Measurements from ENCODE around the gene ENGASE. TPM values are rescaled to one million over a fixed set of nuclear protein-coding genes. Genes with fewer than 3 reads are reported as not detected.

The ENGASE gene
- total and polyA plus RNA-seq, 2 of the 4 experiments (the other 2 are of a cell fraction): 3.9 to 12.1 TPM

DNA sequence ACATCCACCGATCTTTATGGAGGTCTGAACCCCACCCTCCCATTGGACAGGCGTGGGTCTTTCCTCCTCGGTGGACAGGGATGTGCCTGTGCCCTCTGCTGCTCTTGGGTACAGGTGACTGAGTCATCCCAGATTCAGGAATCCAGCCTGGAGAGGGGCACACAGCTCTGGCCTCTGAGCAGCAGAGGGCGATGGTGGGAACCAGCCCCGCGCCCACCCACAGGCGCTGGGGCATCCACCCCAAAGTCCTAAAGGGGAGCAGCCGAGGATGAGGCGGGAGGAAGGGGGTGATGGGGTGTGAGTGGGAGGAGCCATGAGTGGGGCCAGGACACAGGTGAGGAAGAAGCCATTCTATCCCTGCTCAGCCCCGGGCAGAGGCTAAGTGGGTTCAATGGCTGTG is 35.0 kb downstream of the ENGASE start:
- intact Hi-C loops (cut with micrococcal nuclease): no loop called here
- Histone ChIP-seq H3K18ac (ENCODE audit: low read depth, low read length) (no peak overlapping the region), H3K9me3 (ENCODE audit: control insufficient read depth, insufficient read depth, low read length) (no peaks in the 10 kb centered on the region), H2BK120ac (ENCODE audit: low read depth, low read length) (no peak overlapping the region), H4K8ac (ENCODE audit: low read depth in 2 of 2, low read length in 2 of 2) (no peak overlapping the region), H3K36me3 (ENCODE audit: control insufficient read depth, insufficient read depth, low read length) (no peaks in the 10 kb centered on the region), H3K9me1 (ENCODE audit: insufficient read depth, low read length) (no peaks in the 10 kb centered on the region), H3K79me1 (ENCODE audit: low read depth in 1 of 2, low read length in 2 of 2) (no peaks in the 10 kb centered on the region), H3K56ac (ENCODE audit: extremely low read depth, insufficient read depth, low read length) (no peak overlapping the region), H2AK9ac (replicated peaks; ENCODE audit: low read depth, low read length, poor library complexity) (no peak overlapping the region), H2AFZ (replicated peaks; ENCODE audit: low read length, poor library complexity) (no peak overlapping the region), H3K4ac (ENCODE audit: low read depth, low read length) (no peak overlapping the region), H4K20me1 (ENCODE audit: insufficient read depth, low read length) (no peaks in the 10 kb centered on the region), H2AK5ac (ENCODE audit: low read depth, low read length) (no peak overlapping the region), H3K27me3 (ENCODE audit: control insufficient read depth, insufficient read depth, low read length) (peaks cover 43% of the 10 kb centered on the region), H3K27ac (ENCODE audit: insufficient read depth, low read length) (no peak overlapping the region), H3K4me2 (ENCODE audit: low read depth, low read length) (no peak overlapping the region), H2BK5ac (ENCODE audit: low read depth, low read length, poor library complexity, severe bottlenecking) (no peak overlapping the region), H3K4me1 (ENCODE audit: control insufficient read depth, insufficient read depth, low read length) (no peaks in the 10 kb centered on the region), H3K9ac (ENCODE audit: low read depth, low read length) (no peak overlapping the region), H4K5ac (ENCODE audit: low read depth, low read length) (no peak overlapping the region), H2BK15ac (ENCODE audit: low read depth, low read length) (no peak overlapping the region), H3K14ac (replicated peaks; ENCODE audit: low read depth, low read length) (no peak overlapping the region), H3K23ac (ENCODE audit: low read depth, low read length) (no peak overlapping the region), H4K91ac (ENCODE audit: insufficient read depth, low read depth, low read length) (no peak overlapping the region), H3K4me3 (ENCODE audit: insufficient read depth, low read depth, low read length) (no peak overlapping the region), H2BK20ac (ENCODE audit: low read depth, low read length) (no peak overlapping the region)
- in situ Hi-C loops (cut with MboI; ENCODE audit: low sequenced_read_pairs): no loop called here
- dilution Hi-C loops (cut with HindIII; ENCODE audit: low sequenced_read_pairs, unreplicated experiment): no loop called here
- 60% methylated on average over 1 of the region's 10 CpGs; no CpG with 5 or more reads in 1 of the 2 experiments for WGBS, 2 experiments (ENCODE audit: extremely low coverage in 2 of 2, insufficient read length in 1 of 2)
- ATAC-seq (ENCODE audit: low read depth) (no peak), DNase-seq (no peak)
- POLR2A ChIA-PET (ENCODE audit: unreplicated experiment): no interaction called here
- CTCF ChIA-PET: no interaction called here
- TF ChIP-seq FOS (IDR thresholded peaks at IDR 0.05; ENCODE audit: low read depth, low read length) (no peak), RFX5 (IDR thresholded peaks at IDR 0.05; ENCODE audit: low read depth, low read length) (no peak), RCOR1 (IDR thresholded peaks at IDR 0.05; ENCODE audit: insufficient replicate concordance, low read length) (no peak), CHD1 (IDR thresholded peaks at IDR 0.05; ENCODE audit: low read depth, low read length) (no peak), NFE2L2 (IDR thresholded peaks at IDR 0.05; ENCODE audit: low read depth, low read length) (no peak), POLR2A (IDR thresholded peaks at IDR 0.05; ENCODE audit: low read depth, low read length) (no peak), BHLHE40 (IDR thresholded peaks at IDR 0.05; ENCODE audit: low read depth, low read length) (no peak), RAD21 (IDR thresholded peaks at IDR 0.05; ENCODE audit: low read length) (no peak), SMC3 (IDR thresholded peaks at IDR 0.05; ENCODE audit: low read depth, low read length) (no peak), MXI1 (IDR thresholded peaks at IDR 0.05; ENCODE audit: borderline replicate concordance, low read depth, low read length) (no peak), CEBPB (IDR thresholded peaks at IDR 0.05; ENCODE audit: low read depth, low read length) (no peak), MAZ (IDR thresholded peaks at IDR 0.05; ENCODE audit: borderline replicate concordance, low read depth, low read length) (no peak)
- TF ChIP-seq, protein P1, sequence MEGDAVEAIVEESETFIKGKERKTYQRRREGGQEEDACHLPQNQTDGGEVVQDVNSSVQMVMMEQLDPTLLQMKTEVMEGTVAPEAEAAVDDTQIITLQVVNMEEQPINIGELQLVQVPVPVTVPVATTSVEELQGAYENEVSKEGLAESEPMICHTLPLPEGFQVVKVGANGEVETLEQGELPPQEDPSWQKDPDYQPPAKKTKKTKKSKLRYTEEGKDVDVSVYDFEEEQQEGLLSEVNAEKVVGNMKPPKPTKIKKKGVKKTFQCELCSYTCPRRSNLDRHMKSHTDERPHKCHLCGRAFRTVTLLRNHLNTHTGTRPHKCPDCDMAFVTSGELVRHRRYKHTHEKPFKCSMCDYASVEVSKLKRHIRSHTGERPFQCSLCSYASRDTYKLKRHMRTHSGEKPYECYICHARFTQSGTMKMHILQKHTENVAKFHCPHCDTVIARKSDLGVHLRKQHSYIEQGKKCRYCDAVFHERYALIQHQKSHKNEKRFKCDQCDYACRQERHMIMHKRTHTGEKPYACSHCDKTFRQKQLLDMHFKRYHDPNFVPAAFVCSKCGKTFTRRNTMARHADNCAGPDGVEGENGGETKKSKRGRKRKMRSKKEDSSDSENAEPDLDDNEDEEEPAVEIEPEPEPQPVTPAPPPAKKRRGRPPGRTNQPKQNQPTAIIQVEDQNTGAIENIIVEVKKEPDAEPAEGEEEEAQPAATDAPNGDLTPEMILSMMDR (conservative IDR thresholded peaks at IDR 0.05; ENCODE audit: low read depth, low read length): no peak
- TF ChIP-seq, protein P2, sequence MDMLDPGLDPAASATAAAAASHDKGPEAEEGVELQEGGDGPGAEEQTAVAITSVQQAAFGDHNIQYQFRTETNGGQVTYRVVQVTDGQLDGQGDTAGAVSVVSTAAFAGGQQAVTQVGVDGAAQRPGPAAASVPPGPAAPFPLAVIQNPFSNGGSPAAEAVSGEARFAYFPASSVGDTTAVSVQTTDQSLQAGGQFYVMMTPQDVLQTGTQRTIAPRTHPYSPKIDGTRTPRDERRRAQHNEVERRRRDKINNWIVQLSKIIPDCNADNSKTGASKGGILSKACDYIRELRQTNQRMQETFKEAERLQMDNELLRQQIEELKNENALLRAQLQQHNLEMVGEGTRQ (IDR thresholded peaks at IDR 0.05; ENCODE audit: low read depth, low read length): no peak
- TF ChIP-seq, protein P3, sequence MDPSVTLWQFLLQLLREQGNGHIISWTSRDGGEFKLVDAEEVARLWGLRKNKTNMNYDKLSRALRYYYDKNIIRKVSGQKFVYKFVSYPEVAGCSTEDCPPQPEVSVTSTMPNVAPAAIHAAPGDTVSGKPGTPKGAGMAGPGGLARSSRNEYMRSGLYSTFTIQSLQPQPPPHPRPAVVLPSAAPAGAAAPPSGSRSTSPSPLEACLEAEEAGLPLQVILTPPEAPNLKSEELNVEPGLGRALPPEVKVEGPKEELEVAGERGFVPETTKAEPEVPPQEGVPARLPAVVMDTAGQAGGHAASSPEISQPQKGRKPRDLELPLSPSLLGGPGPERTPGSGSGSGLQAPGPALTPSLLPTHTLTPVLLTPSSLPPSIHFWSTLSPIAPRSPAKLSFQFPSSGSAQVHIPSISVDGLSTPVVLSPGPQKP (IDR thresholded peaks at IDR 0.05; ENCODE audit: borderline replicate concordance, low read depth, low read length): no peak
- BruUV-seq (replicated peaks): no TSS peak
